HEK293 (cell line): ENCODE data around the gene PCBP3.

Source experiments
- CTCF ChIA-PET: fragments of 350-600 bp; formaldehyde crosslinking; extraction: SDS; loops from one replicate; lab custom pipeline; 2021; ENCODE audit warnings: antibody characterized with exemption; lab: Yijun Ruan, JAX
- POLR2A ChIA-PET: fragments of 300-600 bp; formaldehyde crosslinking; extraction: SDS; loops from one replicate; lab custom pipeline; 2020; ENCODE audit warnings: antibody characterized with exemption, inconsistent platforms; lab: Yijun Ruan, JAX
- H3K27ac ChIP-seq: fragments of 200-500 bp; sonication (Bioruptor generic); 2 replicates; pipeline ENCODE4 v1.5.1; 2014; ENCODE audit warnings: low read depth, low read length, control low read depth, inconsistent platforms; ENCODE audit errors: extremely low read depth
- H3K36me3 ChIP-seq, 2 experiments: fragments of 200-500 bp in 1 of 2; sonication (Bioruptor generic) in 1 of 2; 1 replicate in 1 of 2; 2 replicates in 1 of 2; pipeline ENCODE4 v1.5.1; 2014 to 2017; ENCODE audit warnings: inconsistent platforms in 2 of 2, low read length in 2 of 2; ENCODE audit not compliant: control insufficient read depth in 2 of 2, insufficient read depth in 1 of 2
- H3K4me1 ChIP-seq: fragments of 200-500 bp; sonication (Bioruptor generic); 2 replicates; pipeline ENCODE4 v1.5.1; 2014; ENCODE audit warnings: mild to moderate bottlenecking, low read length, inconsistent platforms; ENCODE audit not compliant: control insufficient read depth, insufficient read depth
- H3K4me3 ChIP-seq: 2 replicates; pipeline ENCODE4 v1.5.1; 2011; ENCODE audit warnings: low read depth, mild to moderate bottlenecking, control low read depth, low read length, moderate library complexity
- H3K9me3 ChIP-seq: fragments of 200-500 bp; sonication (Bioruptor generic); 2 replicates; pipeline ENCODE4 v1.5.1; 2014; ENCODE audit warnings: low read depth, low read length, inconsistent platforms; ENCODE audit not compliant: control insufficient read depth, insufficient read depth
- GLIS2 ChIP-seq: fragments of 450-650 bp; formaldehyde crosslinking; IDR thresholded peaks from 2 replicates; pipeline ENCODE4 v1.5.1; 2016; ENCODE audit warnings: missing biosample characterization, missing genetic modification characterization
- IKZF3 ChIP-seq: fragments of 450-650 bp; IDR thresholded peaks from 2 replicates; pipeline ENCODE4 v1.5.0; 2018; ENCODE audit warnings: missing biosample characterization, mild to moderate bottlenecking, missing genetic modification characterization, moderate library complexity
- OVOL3 ChIP-seq: fragments of 450-650 bp; formaldehyde crosslinking; IDR thresholded peaks from 2 replicates; pipeline ENCODE4 v1.5.1; 2016; ENCODE audit warnings: missing biosample characterization, missing genetic modification characterization
- PRDM10 ChIP-seq: fragments of 450-650 bp; formaldehyde crosslinking; IDR thresholded peaks from 2 replicates; pipeline ENCODE4 v1.5.1; 2016; ENCODE audit warnings: missing biosample characterization, missing genetic modification characterization
- PRDM4 ChIP-seq: fragments of 450-650 bp; formaldehyde crosslinking; IDR thresholded peaks from 2 replicates; pipeline ENCODE4 v1.5.1; 2017; ENCODE audit warnings: missing biosample characterization, missing genetic modification characterization
- REPIN1 ChIP-seq: fragments of 450-650 bp; formaldehyde crosslinking; IDR thresholded peaks from 2 replicates; pipeline ENCODE4 v1.5.1; 2017; ENCODE audit warnings: missing biosample characterization, missing genetic modification characterization, low read depth
- SALL2 ChIP-seq: fragments of 450-650 bp; formaldehyde crosslinking; IDR thresholded peaks from 2 replicates; pipeline ENCODE4 v1.5.0; 2017; ENCODE audit warnings: missing biosample characterization, mild to moderate bottlenecking, missing genetic modification characterization, borderline replicate concordance
- SCRT1 ChIP-seq: fragments of 450-650 bp; formaldehyde crosslinking; IDR thresholded peaks from 2 replicates; pipeline ENCODE4 v1.5.1; 2016; ENCODE audit warnings: missing biosample characterization, missing genetic modification characterization, borderline replicate concordance
- YY2 ChIP-seq: fragments of 450-650 bp; formaldehyde crosslinking; IDR thresholded peaks from 2 replicates; pipeline ENCODE4 v1.5.1; 2016; ENCODE audit warnings: missing biosample characterization, missing genetic modification characterization
- ZFHX2 ChIP-seq: fragments of 450-650 bp; formaldehyde crosslinking; conservative IDR thresholded peaks from 2 replicates; pipeline ENCODE4 v1.5.1; 2016; ENCODE audit warnings: missing biosample characterization, missing genetic modification characterization
- ZNF112 ChIP-seq: fragments of 450-650 bp; formaldehyde crosslinking; IDR thresholded peaks from 2 replicates; pipeline ENCODE4 v1.5.0; 2017; ENCODE audit warnings: missing biosample characterization, missing genetic modification characterization
- ZNF214 ChIP-seq: fragments of 450-650 bp; formaldehyde crosslinking; IDR thresholded peaks from 2 replicates; pipeline ENCODE4 v1.5.1; 2017; ENCODE audit warnings: missing biosample characterization, mild to moderate bottlenecking, missing genetic modification characterization, borderline replicate concordance
- ZNF239 ChIP-seq: fragments of 450-650 bp; formaldehyde crosslinking; IDR thresholded peaks from 2 replicates; pipeline ENCODE4 v1.5.1; 2016; ENCODE audit warnings: missing biosample characterization, missing genetic modification characterization
- ZNF426 ChIP-seq: fragments of 450-650 bp; formaldehyde crosslinking; IDR thresholded peaks from 2 replicates; pipeline ENCODE4 v1.5.1; 2017; ENCODE audit warnings: missing biosample characterization, missing genetic modification characterization, mild to moderate bottlenecking, inconsistent platforms, moderate library complexity
- ZNF530 ChIP-seq: fragments of 450-650 bp; formaldehyde crosslinking; IDR thresholded peaks from 2 replicates; pipeline ENCODE4 v1.5.1; 2016; ENCODE audit warnings: low read depth, missing biosample characterization, missing genetic modification characterization
- ZNF585B ChIP-seq: fragments of 450-650 bp; formaldehyde crosslinking; IDR thresholded peaks from 2 replicates; pipeline ENCODE4 v1.5.1; 2016; ENCODE audit warnings: missing biosample characterization, missing genetic modification characterization
- ZNF677 ChIP-seq: fragments of 450-650 bp; IDR thresholded peaks from 2 replicates; pipeline ENCODE4 v1.5.0; 2018; ENCODE audit warnings: missing biosample characterization, mild to moderate bottlenecking, missing genetic modification characterization, moderate library complexity
- ZNF785 ChIP-seq: fragments of 450-650 bp; formaldehyde crosslinking; IDR thresholded peaks from 2 replicates; pipeline ENCODE4 v1.5.1; 2016; ENCODE audit warnings: missing biosample characterization, missing genetic modification characterization
- ZNF792 ChIP-seq: fragments of 450-650 bp; formaldehyde crosslinking; IDR thresholded peaks from 2 replicates; pipeline ENCODE4 v1.5.1; 2016; ENCODE audit warnings: missing biosample characterization, missing genetic modification characterization
- ZNF843 ChIP-seq: fragments of 450-650 bp; formaldehyde crosslinking; IDR thresholded peaks from 2 replicates; pipeline ENCODE4 v1.5.1; 2016; ENCODE audit warnings: missing biosample characterization, missing genetic modification characterization
- TF ChIP-seq, protein P1 (sequence below): fragments of 450-650 bp; formaldehyde crosslinking; IDR thresholded peaks from 2 replicates; pipeline ENCODE4 v1.5.1; 2017; ENCODE audit warnings: missing biosample characterization, mild to moderate bottlenecking, missing genetic modification characterization, moderate library complexity
- TF ChIP-seq, protein P2 (sequence below): fragments of 450-650 bp; formaldehyde crosslinking; IDR thresholded peaks from 2 replicates; pipeline ENCODE4 v1.5.1; 2016; ENCODE audit warnings: missing biosample characterization, missing genetic modification characterization
- TF ChIP-seq, protein P3 (sequence below): fragments of 450-650 bp; formaldehyde crosslinking; IDR thresholded peaks from 2 replicates; pipeline ENCODE4 v1.5.1; 2016; ENCODE audit warnings: missing biosample characterization, missing genetic modification characterization, low read depth

PCBP3 gene

GRCh38 chr21:45718413-45718812, 74.9 kb downstream of the PCBP3 start:
- CTCF ChIA-PET, result no interaction called here
- no peaks in the 10 kb centered on the region for H3K4me1 ChIP-seq
- POLR2A ChIA-PET, result no interaction called here
- no peak overlapping the region for H3K4me3 ChIP-seq
- TF ChIP-seq, protein P1, sequence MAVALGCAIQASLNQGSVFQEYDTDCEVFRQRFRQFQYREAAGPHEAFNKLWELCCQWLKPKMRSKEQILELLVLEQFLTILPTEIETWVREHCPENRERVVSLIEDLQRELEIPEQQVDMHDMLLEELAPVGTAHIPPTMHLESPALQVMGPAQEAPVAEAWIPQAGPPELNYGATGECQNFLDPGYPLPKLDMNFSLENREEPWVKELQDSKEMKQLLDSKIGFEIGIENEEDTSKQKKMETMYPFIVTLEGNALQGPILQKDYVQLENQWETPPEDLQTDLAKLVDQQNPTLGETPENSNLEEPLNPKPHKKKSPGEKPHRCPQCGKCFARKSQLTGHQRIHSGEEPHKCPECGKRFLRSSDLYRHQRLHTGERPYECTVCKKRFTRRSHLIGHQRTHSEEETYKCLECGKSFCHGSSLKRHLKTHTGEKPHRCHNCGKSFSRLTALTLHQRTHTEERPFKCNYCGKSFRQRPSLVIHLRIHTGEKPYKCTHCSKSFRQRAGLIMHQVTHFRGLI, result no peak
- TF ChIP-seq, protein P2, sequence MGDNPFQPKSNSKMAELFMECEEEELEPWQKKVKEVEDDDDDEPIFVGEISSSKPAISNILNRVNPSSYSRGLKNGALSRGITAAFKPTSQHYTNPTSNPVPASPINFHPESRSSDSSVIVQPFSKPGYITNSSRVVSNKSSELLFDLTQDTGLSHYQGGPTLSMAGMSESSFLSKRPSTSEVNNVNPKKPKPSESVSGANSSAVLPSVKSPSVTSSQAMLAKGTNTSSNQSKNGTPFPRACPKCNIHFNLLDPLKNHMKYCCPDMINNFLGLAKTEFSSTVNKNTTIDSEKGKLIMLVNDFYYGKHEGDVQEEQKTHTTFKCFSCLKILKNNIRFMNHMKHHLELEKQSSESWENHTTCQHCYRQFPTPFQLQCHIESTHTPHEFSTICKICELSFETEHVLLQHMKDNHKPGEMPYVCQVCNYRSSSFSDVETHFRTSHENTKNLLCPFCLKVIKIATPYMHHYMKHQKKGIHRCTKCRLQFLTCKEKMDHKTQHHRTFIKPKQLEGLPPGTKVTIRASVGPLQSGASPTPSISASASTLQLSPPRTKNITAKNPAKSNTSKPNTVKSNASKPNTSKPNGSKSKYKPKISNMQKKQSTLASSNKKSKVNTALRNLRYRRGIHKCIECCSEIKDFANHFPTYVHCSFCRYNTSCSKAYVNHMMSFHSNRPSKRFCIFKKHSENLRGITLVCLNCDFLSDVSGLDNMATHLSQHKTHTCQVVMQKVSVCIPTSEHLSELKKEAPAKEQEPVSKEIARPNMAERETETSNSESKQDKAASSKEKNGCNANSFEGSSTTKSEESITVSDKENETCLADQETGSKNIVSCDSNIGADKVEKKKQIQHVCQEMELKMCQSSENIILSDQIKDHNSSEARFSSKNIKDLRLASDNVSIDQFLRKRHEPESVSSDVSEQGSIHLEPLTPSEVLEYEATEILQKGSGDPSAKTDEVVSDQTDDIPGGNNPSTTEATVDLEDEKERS (tag by site-specific recombination), result no peak
- no peak for TF ChIP-seq ZNF530 (tag by site-specific recombination)
- no peak for TF ChIP-seq ZFHX2
- no peak for TF ChIP-seq YY2 (tag by site-specific recombination)
- peak; percentile 99 for TF ChIP-seq ZNF677 (tag by site-specific recombination)
- no peak for TF ChIP-seq SCRT1 (tag by site-specific recombination)
- H3K27ac ChIP-seq, result no peak overlapping the region
- H3K9me3 ChIP-seq, result no peaks in the 10 kb centered on the region
- H3K36me3 ChIP-seq, result no peaks in the 10 kb centered on the region

GRCh38 chr21:45719177-45719802, 75.8 kb downstream of the PCBP3 start:
- Histone ChIP-seq H3K36me3 (no peaks in the 10 kb centered on the region), H3K27ac (no peak overlapping the region), H3K4me1 (no peaks in the 10 kb centered on the region), H3K9me3 (no peaks in the 10 kb centered on the region), H3K4me3 (no peak overlapping the region)
- CTCF ChIA-PET, result no interaction called here
- POLR2A ChIA-PET, result no interaction called here
- TF ChIP-seq ZNF792 (tag by site-specific recombination) (no peak), PRDM10 (tag by site-specific recombination) (no peak), GLIS2 (no peak), ZNF239 (no peak), IKZF3 (no peak), SCRT1 (tag by site-specific recombination) (no peak), ZNF843 (tag by site-specific recombination) (no peak), PRDM4 (no peak), ZNF585B (tag by site-specific recombination) (no peak), ZNF785 (tag by site-specific recombination) (no peak), ZNF214 (tag by site-specific recombination) (no peak), OVOL3 (tag by site-specific recombination) (no peak), SALL2 (tag by site-specific recombination) (no peak), ZNF426 (tag by site-specific recombination) (no peak), REPIN1 (no peak), ZNF112 (tag by site-specific recombination) (no peak)
- TF ChIP-seq, protein P3, sequence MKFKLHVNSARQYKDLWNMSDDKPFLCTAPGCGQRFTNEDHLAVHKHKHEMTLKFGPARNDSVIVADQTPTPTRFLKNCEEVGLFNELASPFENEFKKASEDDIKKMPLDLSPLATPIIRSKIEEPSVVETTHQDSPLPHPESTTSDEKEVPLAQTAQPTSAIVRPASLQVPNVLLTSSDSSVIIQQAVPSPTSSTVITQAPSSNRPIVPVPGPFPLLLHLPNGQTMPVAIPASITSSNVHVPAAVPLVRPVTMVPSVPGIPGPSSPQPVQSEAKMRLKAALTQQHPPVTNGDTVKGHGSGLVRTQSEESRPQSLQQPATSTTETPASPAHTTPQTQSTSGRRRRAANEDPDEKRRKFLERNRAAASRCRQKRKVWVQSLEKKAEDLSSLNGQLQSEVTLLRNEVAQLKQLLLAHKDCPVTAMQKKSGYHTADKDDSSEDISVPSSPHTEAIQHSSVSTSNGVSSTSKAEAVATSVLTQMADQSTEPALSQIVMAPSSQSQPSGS (tag by site-specific recombination), result no peak
